ENCODE results near the gene PGAP3.
A peak's percentile ranks its signal among the peaks of the same experiment; 100 is the strongest.

PGAP3 gene

GRCh38 chr17:39639043-39639442, 48.8 kb downstream of the PGAP3 start:
- H3K27me3 ChIP-seq (ENCODE audit: control insufficient read depth, insufficient read depth, low read length) = no peaks in the 10 kb centered on the region
- H3K36me3 ChIP-seq (ENCODE audit: control insufficient read depth, insufficient read depth, low read length) = no peaks in the 10 kb centered on the region
- peaks cover 55% of the 10 kb centered on the region for H3K4me1 ChIP-seq (ENCODE audit: control insufficient read depth, insufficient read depth, low read length)
- H3K9ac ChIP-seq (ENCODE audit: low read length) = no peak overlapping the region
- H3K9me3 ChIP-seq (ENCODE audit: control insufficient read depth, insufficient read depth, low read depth, low read length) = no peaks in the 10 kb centered on the region
- no peak overlapping the region for H3K4me3 ChIP-seq (ENCODE audit: low read depth, low read length)
- H3K27ac ChIP-seq (ENCODE audit: low read depth, low read length) = no peak overlapping the region

DNA sequence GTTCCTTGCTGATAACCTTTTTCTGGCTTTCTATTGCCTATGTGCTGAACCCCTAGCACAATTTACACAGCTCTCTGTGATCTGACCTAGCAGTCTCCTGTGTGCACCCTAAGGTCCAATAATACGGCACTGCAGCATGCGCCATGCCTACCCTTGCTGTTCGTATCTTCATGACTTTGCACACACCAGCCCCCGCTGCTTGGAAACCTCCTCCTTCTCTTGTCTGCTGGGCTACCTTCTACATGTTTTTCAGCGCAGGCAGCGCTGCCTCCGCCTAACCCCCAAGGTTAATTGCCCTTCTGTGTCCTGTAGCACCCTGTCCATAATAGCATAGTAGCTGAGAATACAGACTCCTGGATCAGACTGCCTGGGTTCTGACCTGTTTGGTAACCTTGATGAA, 49.5 kb downstream of the PGAP3 start:
- Histone ChIP-seq H3K27me3 (ENCODE audit: control insufficient read depth, insufficient read depth, low read length) (no peaks in the 10 kb centered on the region), H3K36me3 (ENCODE audit: control insufficient read depth, insufficient read depth, low read length) (no peaks in the 10 kb centered on the region), H3K4me1 (ENCODE audit: control insufficient read depth, insufficient read depth, low read length) (peaks cover 48% of the 10 kb centered on the region), H3K9ac (ENCODE audit: low read length) (no peak overlapping the region), H3K9me3 (ENCODE audit: control insufficient read depth, insufficient read depth, low read depth, low read length) (no peaks in the 10 kb centered on the region), H3K4me3 (ENCODE audit: low read depth, low read length) (peak overlapping the region; percentile 93; the same call in 1 of the 2 replicates), H3K27ac (ENCODE audit: low read depth, low read length) (no peak overlapping the region)

DNA sequence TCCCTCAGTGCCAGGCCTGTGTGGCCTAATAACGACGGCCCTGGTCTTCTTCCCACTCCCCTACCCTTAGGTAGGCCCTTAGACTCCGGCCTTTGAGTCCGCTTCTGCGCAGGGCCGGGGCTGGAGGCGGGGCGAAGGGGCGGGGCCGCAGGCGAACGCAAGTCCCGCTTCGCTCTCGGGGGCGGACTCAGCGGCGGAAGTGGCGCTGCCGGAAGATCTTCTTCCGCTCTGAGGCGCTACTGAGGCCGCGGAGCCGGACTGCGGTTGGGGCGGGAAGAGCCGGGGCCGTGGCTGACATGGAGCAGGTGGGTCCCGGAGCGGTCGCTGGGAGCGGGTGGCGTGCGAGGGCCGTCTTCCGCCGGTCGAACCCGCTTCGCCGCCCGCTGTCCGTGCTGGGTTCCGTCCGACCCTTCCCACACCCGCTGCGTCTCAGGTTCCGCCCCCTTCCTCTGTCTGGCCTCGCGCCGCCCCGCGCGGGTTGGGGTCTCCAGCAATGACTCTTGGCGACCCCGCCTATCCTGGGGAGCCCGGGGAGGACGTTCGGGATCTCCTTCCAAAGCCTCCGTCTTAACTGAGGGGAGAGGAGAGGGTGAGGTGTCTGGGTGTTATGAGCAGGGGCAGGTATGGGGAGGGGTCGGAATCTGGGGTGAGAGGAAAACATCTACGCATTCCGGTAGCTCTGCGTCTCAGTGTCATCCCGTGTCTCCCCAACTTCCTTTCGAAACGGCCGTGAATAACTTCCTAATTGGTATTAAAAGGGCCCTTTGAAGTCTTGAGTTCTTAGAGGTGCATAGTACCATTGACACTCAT, 50.7 kb downstream of the PGAP3 start, which contains the start of gene STARD3:
Gene STARD3, plus strand, starts transcription at position 218 of the 810 bp plus-strand sequence. CDS start 16,388 bp downstream, outside the sequence.
- Histone ChIP-seq H3K27ac (ENCODE audit: low read depth, low read length) (peak within 1 kb of the TSS; percentile 70; the same call in 1 of the 2 replicates), H3K9ac (ENCODE audit: low read length) (peak within 1 kb of the TSS; percentile 92), H3K27me3 (ENCODE audit: control insufficient read depth, insufficient read depth, low read length) (no peaks in the 10 kb centered on the region), H3K9me3 (ENCODE audit: control insufficient read depth, insufficient read depth, low read depth, low read length) (no peaks in the 10 kb centered on the region), H3K4me1 (ENCODE audit: control insufficient read depth, insufficient read depth, low read length) (peaks cover 48% of the 10 kb centered on the region), H3K4me3 (ENCODE audit: low read depth, low read length) (peak within 1 kb of the TSS; percentile 93), H3K36me3 (ENCODE audit: control insufficient read depth, insufficient read depth, low read length) (no peaks in the 10 kb centered on the region)

GRCh38 chr17:39636587-39636926, 51.3 kb downstream of the PGAP3 start:
- no peaks in the 10 kb centered on the region for H3K36me3 ChIP-seq (ENCODE audit: control insufficient read depth, insufficient read depth, low read length)
- no peak overlapping the region for H3K9ac ChIP-seq (ENCODE audit: low read length)
- no peaks in the 10 kb centered on the region for H3K27me3 ChIP-seq (ENCODE audit: control insufficient read depth, insufficient read depth, low read length)
- H3K9me3 ChIP-seq (ENCODE audit: control insufficient read depth, insufficient read depth, low read depth, low read length) = no peaks in the 10 kb centered on the region
- peaks cover 54% of the 10 kb centered on the region for H3K4me1 ChIP-seq (ENCODE audit: control insufficient read depth, insufficient read depth, low read length)
- H3K27ac ChIP-seq (ENCODE audit: low read depth, low read length) = peak overlapping the region; percentile 70; the same call in 1 of the 2 replicates
- peak overlapping the region; percentile 93 for H3K4me3 ChIP-seq (ENCODE audit: low read depth, low read length)

GRCh38 chr17:39635614-39636176, 52.2 kb downstream of the PGAP3 start:
- Histone ChIP-seq H3K36me3 (ENCODE audit: control insufficient read depth, insufficient read depth, low read length) (no peaks in the 10 kb centered on the region), H3K4me1 (ENCODE audit: control insufficient read depth, insufficient read depth, low read length) (peaks cover 61% of the 10 kb centered on the region), H3K27me3 (ENCODE audit: control insufficient read depth, insufficient read depth, low read length) (no peaks in the 10 kb centered on the region), H3K4me3 (ENCODE audit: low read depth, low read length) (no peak overlapping the region), H3K27ac (ENCODE audit: low read depth, low read length) (no peak overlapping the region), H3K9ac (ENCODE audit: low read length) (no peak overlapping the region), H3K9me3 (ENCODE audit: control insufficient read depth, insufficient read depth, low read depth, low read length) (no peaks in the 10 kb centered on the region)

DNA sequence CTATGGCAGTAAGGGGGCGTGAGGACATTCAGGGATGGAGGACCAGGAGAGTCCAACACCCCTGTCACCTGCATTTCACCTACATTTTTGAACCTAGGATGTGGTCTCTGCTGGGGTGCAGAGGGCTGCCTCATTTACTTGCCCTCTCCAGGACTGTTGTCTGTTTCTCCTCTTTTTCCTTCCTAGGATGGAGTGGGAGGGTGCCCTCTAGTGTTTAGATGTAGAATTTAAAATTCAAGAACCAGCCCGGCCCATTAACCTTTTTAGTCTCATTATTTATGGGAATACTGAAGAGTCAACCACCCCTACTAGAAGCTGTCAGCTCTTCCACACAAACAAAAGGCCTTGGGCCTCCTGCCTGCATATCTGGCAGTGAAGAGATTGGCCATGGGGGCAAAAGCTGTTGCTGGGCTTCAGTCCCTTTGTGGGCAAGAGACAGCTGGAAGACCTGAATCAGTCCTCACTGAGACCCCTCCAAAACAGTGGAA, 53.4 kb downstream of the PGAP3 start:
- no peaks in the 10 kb centered on the region for H3K9me3 ChIP-seq (ENCODE audit: control insufficient read depth, insufficient read depth, low read depth, low read length)
- H3K27me3 ChIP-seq (ENCODE audit: control insufficient read depth, insufficient read depth, low read length) = no peaks in the 10 kb centered on the region
- no peak overlapping the region for H3K27ac ChIP-seq (ENCODE audit: low read depth, low read length)
- H3K4me1 ChIP-seq (ENCODE audit: control insufficient read depth, insufficient read depth, low read length) = peaks cover 66% of the 10 kb centered on the region
- no peak overlapping the region for H3K9ac ChIP-seq (ENCODE audit: low read length)
- no peaks in the 10 kb centered on the region for H3K36me3 ChIP-seq (ENCODE audit: control insufficient read depth, insufficient read depth, low read length)
- no peak overlapping the region for H3K4me3 ChIP-seq (ENCODE audit: low read depth, low read length)

DNA sequence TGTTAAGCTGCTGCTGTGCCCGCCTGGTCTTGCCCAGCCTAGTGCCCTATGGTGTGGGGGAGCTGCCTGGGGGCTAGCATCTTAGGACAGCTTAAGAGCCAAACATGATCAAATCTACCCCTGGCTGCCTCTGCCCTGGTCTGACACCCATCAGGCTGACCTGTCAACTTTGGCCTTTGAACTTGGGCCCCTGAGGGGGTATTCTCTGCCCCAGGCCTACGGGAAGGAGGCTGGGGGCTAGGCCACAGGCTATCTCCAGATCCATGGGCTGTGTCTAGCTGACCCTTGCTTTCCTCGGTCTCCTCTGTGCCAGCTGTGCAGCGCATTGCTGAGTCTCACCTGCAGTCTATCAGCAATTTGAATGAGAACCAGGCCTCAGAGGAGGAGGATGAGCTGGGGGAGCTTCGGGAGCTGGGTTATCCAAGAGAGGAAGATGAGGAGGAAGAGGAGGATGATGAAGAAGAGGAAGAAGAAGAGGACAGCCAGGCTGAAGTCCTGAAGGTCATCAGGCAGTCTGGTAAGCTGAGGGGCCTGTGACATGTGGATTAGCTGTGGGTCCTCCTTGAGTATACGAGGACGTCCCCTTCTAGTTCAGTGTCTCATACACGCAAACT, 54.2 kb downstream of the PGAP3 start:
- Histone ChIP-seq H3K9ac (ENCODE audit: low read length) (no peak overlapping the region), H3K4me3 (ENCODE audit: low read depth, low read length) (no peak overlapping the region), H3K9me3 (ENCODE audit: control insufficient read depth, insufficient read depth, low read depth, low read length) (no peaks in the 10 kb centered on the region), H3K27ac (ENCODE audit: low read depth, low read length) (no peak overlapping the region), H3K27me3 (ENCODE audit: control insufficient read depth, insufficient read depth, low read length) (peaks cover 8% of the 10 kb centered on the region; the same call in 1 of the 2 replicates), H3K36me3 (ENCODE audit: control insufficient read depth, insufficient read depth, low read length) (no peaks in the 10 kb centered on the region), H3K4me1 (ENCODE audit: control insufficient read depth, insufficient read depth, low read length) (peaks cover 69% of the 10 kb centered on the region)

DNA sequence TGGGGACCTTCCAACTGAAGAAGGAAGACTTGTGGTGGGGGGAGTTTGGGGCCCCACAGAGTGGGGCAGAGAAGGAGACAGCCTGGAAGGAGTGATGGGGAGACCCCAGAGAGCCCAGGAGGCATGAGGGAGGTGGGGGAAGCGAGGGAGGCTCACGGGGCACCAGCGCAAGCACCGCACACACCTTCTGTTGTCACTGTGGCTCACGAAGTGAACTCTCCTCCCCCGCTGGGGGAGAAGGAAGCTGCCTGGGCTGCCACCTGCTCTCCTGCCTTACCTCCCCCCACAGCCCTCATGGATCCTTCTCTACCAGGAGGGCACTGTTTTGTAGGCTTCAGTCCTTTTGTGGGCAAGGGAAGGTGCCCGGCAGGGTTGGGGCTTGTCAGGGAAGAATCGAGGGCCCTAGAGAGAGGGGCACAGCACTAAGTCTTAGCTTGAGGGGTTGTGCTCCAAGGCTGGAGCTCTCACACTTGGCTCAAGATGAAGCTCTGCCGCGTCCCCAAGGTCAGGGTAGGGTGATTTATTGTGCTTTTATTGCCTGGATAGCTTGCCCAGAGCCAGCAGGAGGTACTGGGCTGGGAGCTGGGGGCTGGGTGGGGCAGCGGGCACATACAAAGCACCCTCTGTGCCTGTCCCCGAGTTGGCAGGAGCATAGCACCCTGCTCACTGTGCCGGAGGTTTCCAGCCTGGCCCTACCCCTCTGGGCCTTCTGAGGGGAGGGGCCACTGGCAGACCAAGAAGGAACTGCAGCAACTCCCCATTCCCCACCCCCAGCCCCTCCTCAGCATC, 55.5 kb downstream of the PGAP3 start:
- Histone ChIP-seq H3K9ac (ENCODE audit: low read length) (no peak overlapping the region), H3K27ac (ENCODE audit: low read depth, low read length) (no peak overlapping the region), H3K27me3 (ENCODE audit: control insufficient read depth, insufficient read depth, low read length) (peaks cover 21% of the 10 kb centered on the region), H3K9me3 (ENCODE audit: control insufficient read depth, insufficient read depth, low read depth, low read length) (no peaks in the 10 kb centered on the region), H3K36me3 (ENCODE audit: control insufficient read depth, insufficient read depth, low read length) (no peaks in the 10 kb centered on the region), H3K4me1 (ENCODE audit: control insufficient read depth, insufficient read depth, low read length) (peaks cover 71% of the 10 kb centered on the region), H3K4me3 (ENCODE audit: low read depth, low read length) (no peak overlapping the region)

DNA sequence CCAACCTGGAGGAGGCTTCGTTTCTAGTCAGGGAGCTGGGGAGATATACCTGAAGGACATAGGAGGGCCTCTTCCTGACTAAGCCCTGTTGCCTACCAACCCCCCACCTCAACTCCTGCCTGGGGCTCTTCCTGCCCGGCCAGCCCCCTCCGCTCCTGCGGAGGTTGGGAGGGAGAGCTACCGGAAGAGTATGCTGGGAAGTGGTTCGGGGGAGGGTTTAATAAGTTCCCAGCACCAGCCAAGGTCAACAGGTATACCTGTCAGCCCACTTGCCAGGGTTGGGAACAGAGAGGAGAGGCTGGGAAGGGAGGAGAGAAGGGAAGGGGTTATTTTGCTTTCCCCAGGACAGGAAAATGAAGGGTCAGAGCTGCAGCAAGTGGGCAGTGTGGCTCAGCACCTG, 56.5 kb downstream of the PGAP3 start:
- Histone ChIP-seq H3K4me3 (ENCODE audit: low read depth, low read length) (peak overlapping the region; percentile 23; the same call in 1 of the 2 replicates), H3K9me3 (ENCODE audit: control insufficient read depth, insufficient read depth, low read depth, low read length) (no peaks in the 10 kb centered on the region), H3K27me3 (ENCODE audit: control insufficient read depth, insufficient read depth, low read length) (peaks cover 30% of the 10 kb centered on the region), H3K9ac (ENCODE audit: low read length) (no peak overlapping the region), H3K36me3 (ENCODE audit: control insufficient read depth, insufficient read depth, low read length) (no peaks in the 10 kb centered on the region), H3K4me1 (ENCODE audit: control insufficient read depth, insufficient read depth, low read length) (peaks cover 67% of the 10 kb centered on the region), H3K27ac (ENCODE audit: low read depth, low read length) (no peak overlapping the region)

- no peak overlapping the region for H3K27ac ChIP-seq (ENCODE audit: low read depth, low read length)
- no peak overlapping the region for H3K9ac ChIP-seq (ENCODE audit: low read length)
- H3K27me3 ChIP-seq (ENCODE audit: control insufficient read depth, insufficient read depth, low read length) = peaks cover 45% of the 10 kb centered on the region
- H3K9me3 ChIP-seq (ENCODE audit: control insufficient read depth, insufficient read depth, low read depth, low read length) = no peaks in the 10 kb centered on the region
- peaks cover 60% of the 10 kb centered on the region for H3K4me1 ChIP-seq (ENCODE audit: control insufficient read depth, insufficient read depth, low read length)
- no peaks in the 10 kb centered on the region for H3K36me3 ChIP-seq (ENCODE audit: control insufficient read depth, insufficient read depth, low read length)
- no peak overlapping the region for H3K4me3 ChIP-seq (ENCODE audit: low read depth, low read length)
Measured at GRCh38 chr17:39629898-39630297, 58.0 kb downstream of the PGAP3 start.

All from HUES6 (cell line).